Measurements from ENCODE around the gene HTR4. TPM values are rescaled to one million over a fixed set of nuclear protein-coding genes. Genes with fewer than 3 reads are reported as not detected.

Gene HTR4
- total RNA-seq, 1 experiment from 2014 or later: not detected

DNA sequence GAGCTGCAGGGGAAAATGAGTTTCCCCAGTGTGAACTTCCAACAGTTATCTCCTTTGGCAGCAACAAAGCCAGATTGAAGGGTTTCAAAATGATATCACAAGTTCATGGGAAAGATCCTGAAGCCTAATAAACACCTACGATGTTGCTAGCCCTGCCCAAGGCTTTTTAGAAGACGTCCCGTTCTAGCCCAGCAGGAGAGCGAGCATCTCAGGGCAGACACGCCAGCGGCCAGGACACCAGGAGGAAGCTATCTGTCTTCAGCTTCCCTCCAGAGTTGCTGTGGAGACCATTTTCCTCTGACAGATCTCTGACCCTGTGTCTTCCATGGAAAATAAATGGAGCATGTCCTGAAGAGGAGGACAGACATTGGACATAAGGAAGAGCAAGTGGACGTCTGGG, 172.1 kb downstream of the HTR4 start:
- Histone ChIP-seq H3K23me2 (ENCODE audit: insufficient read length, low read depth, low read length, poor library complexity, severe bottlenecking) (no peaks in the 10 kb centered on the region), H2BK15ac (ENCODE audit: low read depth, low read length) (no peak overlapping the region), H4K20me1 (ENCODE audit: control insufficient read depth, insufficient read depth, insufficient read length) (no peaks in the 10 kb centered on the region), H3K4ac (ENCODE audit: low read depth, low read length) (no peak overlapping the region), H4K8ac (replicated peaks; ENCODE audit: insufficient read length, low read depth, low read length) (no peak overlapping the region), H3K9ac (ENCODE audit: extremely low read depth, insufficient read length, low read length) (no peak overlapping the region), H2BK120ac (ENCODE audit: low read depth, low read length, poor library complexity, severe bottlenecking) (no peak overlapping the region), H3K9me3 (ENCODE audit: control insufficient read depth, low read depth, low read length) (no peaks in the 10 kb centered on the region), H3K79me2 (ENCODE audit: insufficient read depth, low read length) (no peaks in the 10 kb centered on the region), H3K79me1 (ENCODE audit: insufficient read depth, low read depth, low read length, poor library complexity, severe bottlenecking) (no peaks in the 10 kb centered on the region), H3K14ac (ENCODE audit: insufficient read depth, low read length) (no peak overlapping the region), H3K23ac (ENCODE audit: insufficient read length, low read depth, low read length) (no peak overlapping the region), H3K4me1 (ENCODE audit: insufficient read depth, low read length) (no peaks in the 10 kb centered on the region), H3K27ac (ENCODE audit: insufficient read length, low read depth, low read length) (no peak overlapping the region), H3K27me3 (ENCODE audit: insufficient read depth, low read length) (no peaks in the 10 kb centered on the region; the same call in 1 of the 2 replicates), H2BK20ac (ENCODE audit: low read depth, low read length, poor library complexity, severe bottlenecking) (no peak overlapping the region), H2AFZ (ENCODE audit: low read length) (no peak overlapping the region), H2BK5ac (ENCODE audit: insufficient read length, low read length) (no peak overlapping the region), H4K5ac (ENCODE audit: insufficient read length, low read depth, low read length) (no peak overlapping the region), H2AK5ac (ENCODE audit: insufficient read length, low read length) (no peak overlapping the region), H3T11ph (ENCODE audit: low read length) (no peak overlapping the region), H2BK12ac (ENCODE audit: insufficient read length, low read depth, low read length) (no peak overlapping the region), H4K91ac (ENCODE audit: insufficient read length, low read depth, low read length) (no peak overlapping the region), H3K4me2 (ENCODE audit: insufficient read depth, insufficient read length, low read length) (no peak overlapping the region), H3K56ac (ENCODE audit: insufficient read length, low read depth, low read length) (no peak overlapping the region), H3K18ac (ENCODE audit: insufficient read length, low read depth, low read length) (no peak overlapping the region)
- TF ChIP-seq, protein P1, sequence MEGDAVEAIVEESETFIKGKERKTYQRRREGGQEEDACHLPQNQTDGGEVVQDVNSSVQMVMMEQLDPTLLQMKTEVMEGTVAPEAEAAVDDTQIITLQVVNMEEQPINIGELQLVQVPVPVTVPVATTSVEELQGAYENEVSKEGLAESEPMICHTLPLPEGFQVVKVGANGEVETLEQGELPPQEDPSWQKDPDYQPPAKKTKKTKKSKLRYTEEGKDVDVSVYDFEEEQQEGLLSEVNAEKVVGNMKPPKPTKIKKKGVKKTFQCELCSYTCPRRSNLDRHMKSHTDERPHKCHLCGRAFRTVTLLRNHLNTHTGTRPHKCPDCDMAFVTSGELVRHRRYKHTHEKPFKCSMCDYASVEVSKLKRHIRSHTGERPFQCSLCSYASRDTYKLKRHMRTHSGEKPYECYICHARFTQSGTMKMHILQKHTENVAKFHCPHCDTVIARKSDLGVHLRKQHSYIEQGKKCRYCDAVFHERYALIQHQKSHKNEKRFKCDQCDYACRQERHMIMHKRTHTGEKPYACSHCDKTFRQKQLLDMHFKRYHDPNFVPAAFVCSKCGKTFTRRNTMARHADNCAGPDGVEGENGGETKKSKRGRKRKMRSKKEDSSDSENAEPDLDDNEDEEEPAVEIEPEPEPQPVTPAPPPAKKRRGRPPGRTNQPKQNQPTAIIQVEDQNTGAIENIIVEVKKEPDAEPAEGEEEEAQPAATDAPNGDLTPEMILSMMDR (conservative IDR thresholded peaks at IDR 0.05): no peak
- Mint-ChIP-seq H3K4me1 (peaks cover 0 to 10% of the 10 kb centered on the region in 2 experiments; a peak in 3 of 4 replicates), H3K27ac (no peak overlapping the region), H3K36me3 (ENCODE audit: insufficient read depth in 1 of 3, low read depth in 3 of 3) (no peaks in the 10 kb centered on the region), H3K4me3 (peak overlapping the region in 1 of 2 experiments; percentile 10; a peak in 1 of 5 replicates), H3K9me3 (no peaks in the 10 kb centered on the region), H3K27me3 (ENCODE audit: low read depth) (peaks cover 49% of the 10 kb centered on the region)
- no CpG with 5 or more reads among the region's 7 CpGs for WGBS (ENCODE audit: extremely low coverage, insufficient read length, low lambda C conversion rate)
- no peak for DNase-seq
